Measurements from ENCODE around the gene MACROD2. TPM values are rescaled to one million over a fixed set of nuclear protein-coding genes. Genes with fewer than 3 reads are reported as not detected.

The MACROD2 gene
- polyA plus RNA-seq, 1 donor (not counting 4 experiments of a cell fraction or from before 2014, with no cell fraction given) = 0.71 TPM

- Histone ChIP-seq H4K20me1 (ENCODE audit: control insufficient read depth, extremely low read depth, insufficient read depth, low read length) (no peaks in the 10 kb centered on the region), H3K9me3 (ENCODE audit: control insufficient read depth, low read depth, low read length) (no peaks in the 10 kb centered on the region), H3K27me3 (ENCODE audit: control insufficient read depth, extremely low read depth, insufficient read depth, low read length) (no peaks in the 10 kb centered on the region), H2AFZ (ENCODE audit: control insufficient read depth, low read length) (no peak overlapping the region), H3K4me3 (ENCODE audit: control insufficient read depth in 2 of 3, extremely low read depth in 1 of 3, insufficient read depth in 2 of 3, low read depth in 1 of 3, low read length in 3 of 3) (no peak overlapping the region), H3K36me3 (ENCODE audit: control insufficient read depth in 2 of 2, extremely low read depth in 1 of 2, insufficient read depth in 2 of 2, low read length in 2 of 2) (no peaks in the 10 kb centered on the region), H3K4me2 (ENCODE audit: control insufficient read depth, extremely low read depth, insufficient read depth, low read depth, low read length) (no peak overlapping the region), H3K4me1 (ENCODE audit: control insufficient read depth, extremely low read depth, insufficient read depth, low read length) (no peaks in the 10 kb centered on the region), H3K79me2 (ENCODE audit: control insufficient read depth, insufficient read depth, low read length) (no peaks in the 10 kb centered on the region), H3K27ac (ENCODE audit: control insufficient read depth, insufficient read depth, low read length) (no peak overlapping the region), H3K9me1 (ENCODE audit: control insufficient read depth, extremely low read depth, insufficient read depth, low read length) (no peaks in the 10 kb centered on the region), H3K9ac (ENCODE audit: control insufficient read depth, extremely low read depth, insufficient read depth, low read length) (no peak overlapping the region)
- no peak for TF ChIP-seq EZH2 (IDR thresholded peaks at IDR 0.05; ENCODE audit: low read length)
- no peak for TF ChIP-seq CTCF (optimal IDR thresholded peaks at IDR 0.05 in 1 of 3, IDR thresholded peaks at IDR 0.05 in 1 of 3, conservative IDR thresholded peaks at IDR 0.05 in 1 of 3; ENCODE audit: extremely low read depth in 1 of 3, insufficient read depth in 2 of 3, low read length in 3 of 3)
- DNase-seq (ENCODE audit: low read depth, low spot score) (no peak), FAIRE-seq (no peak)
- dilution Hi-C loops (cut with MboI; ENCODE audit: extremely low pct_ligation_motif_present, low sequenced_read_pairs) = no loop called here
Observed at GRCh38 chr20:15609921-15610320, 1614.6 kb downstream of the MACROD2 start.

- no peak overlapping the region for H3K4me2 ChIP-seq (ENCODE audit: control insufficient read depth, extremely low read depth, insufficient read depth, low read depth, low read length)
- H3K36me3 ChIP-seq (ENCODE audit: control insufficient read depth in 2 of 2, extremely low read depth in 1 of 2, insufficient read depth in 2 of 2, low read length in 2 of 2) = no peaks in the 10 kb centered on the region
- no peaks in the 10 kb centered on the region for H3K4me1 ChIP-seq (ENCODE audit: control insufficient read depth, extremely low read depth, insufficient read depth, low read length)
- H3K4me3 ChIP-seq (ENCODE audit: control insufficient read depth in 2 of 3, extremely low read depth in 1 of 3, insufficient read depth in 2 of 3, low read depth in 1 of 3, low read length in 3 of 3) = no peak overlapping the region
- FAIRE-seq (no peak), DNase-seq (ENCODE audit: low read depth, low spot score) (no peak)
- no peaks in the 10 kb centered on the region for H3K9me1 ChIP-seq (ENCODE audit: control insufficient read depth, extremely low read depth, insufficient read depth, low read length)
- H3K27ac ChIP-seq (ENCODE audit: control insufficient read depth, insufficient read depth, low read length) = no peak overlapping the region
- dilution Hi-C loops (cut with MboI; ENCODE audit: extremely low pct_ligation_motif_present, low sequenced_read_pairs) = no loop called here
- H3K27me3 ChIP-seq (ENCODE audit: control insufficient read depth, extremely low read depth, insufficient read depth, low read length) = no peaks in the 10 kb centered on the region
- no peak overlapping the region for H2AFZ ChIP-seq (ENCODE audit: control insufficient read depth, low read length)
- TF ChIP-seq CTCF (optimal IDR thresholded peaks at IDR 0.05 in 1 of 3, IDR thresholded peaks at IDR 0.05 in 1 of 3, conservative IDR thresholded peaks at IDR 0.05 in 1 of 3; ENCODE audit: extremely low read depth in 1 of 3, insufficient read depth in 2 of 3, low read length in 3 of 3) = no peak
- no peak for TF ChIP-seq EZH2 (IDR thresholded peaks at IDR 0.05; ENCODE audit: low read length)
- H3K9ac ChIP-seq (ENCODE audit: control insufficient read depth, extremely low read depth, insufficient read depth, low read length) = no peak overlapping the region
- no peaks in the 10 kb centered on the region for H4K20me1 ChIP-seq (ENCODE audit: control insufficient read depth, extremely low read depth, insufficient read depth, low read length)
- no peaks in the 10 kb centered on the region for H3K79me2 ChIP-seq (ENCODE audit: control insufficient read depth, insufficient read depth, low read length)
- no peaks in the 10 kb centered on the region for H3K9me3 ChIP-seq (ENCODE audit: control insufficient read depth, low read depth, low read length)
Observed at GRCh38 chr20:15610787-15611186, 1615.5 kb downstream of the MACROD2 start.
